Measurements from ENCODE around the gene ASF1B. TPM values are rescaled to one million over a fixed set of nuclear protein-coding genes. Genes with fewer than 3 reads are reported as not detected.
A peak's percentile ranks its signal among the peaks of the same experiment; 100 is the strongest.

The ASF1B gene
- total RNA-seq, 6 experiments from 2014 or later, result 11.0 to 22.8 (median 18.6) TPM

DNA sequence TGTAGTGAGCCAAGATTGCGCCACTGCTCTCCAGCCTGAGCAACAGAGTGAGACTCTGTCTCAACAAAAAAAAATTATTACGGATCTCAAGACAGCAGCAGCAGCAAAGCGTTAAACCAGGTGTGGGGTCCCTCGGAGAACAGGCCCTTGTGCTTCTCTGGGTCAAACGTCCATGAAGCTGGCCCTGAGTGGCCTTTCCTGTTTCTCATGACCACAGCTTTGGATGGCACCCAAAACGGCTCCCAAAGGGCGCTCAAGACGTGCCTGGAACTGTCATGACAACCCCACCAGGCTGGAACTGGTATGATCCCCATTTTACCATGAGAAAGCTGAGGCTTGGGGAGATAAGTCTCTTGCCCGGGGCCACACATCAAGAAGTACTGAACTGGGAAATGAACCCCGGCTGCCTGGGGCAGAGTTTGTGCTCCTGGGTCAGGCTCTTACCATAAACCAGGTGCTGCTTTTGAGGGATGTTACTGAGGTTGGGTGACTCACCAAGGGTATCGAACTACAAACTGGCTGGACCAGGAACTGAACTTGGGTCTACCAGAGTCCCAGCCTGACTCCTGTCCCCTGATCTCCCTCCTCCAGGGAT, 34.2 kb downstream of the ASF1B start:
- no peak for DNase-seq
- no peak overlapping the region for H3K4me3 Mint-ChIP-seq
- no peaks in the 10 kb centered on the region for H3K4me1 Mint-ChIP-seq (ENCODE audit: low read depth)
- no peaks in the 10 kb centered on the region for H3K9me3 Mint-ChIP-seq
- H3K27me3 Mint-ChIP-seq (ENCODE audit: insufficient read depth), result no peaks in the 10 kb centered on the region; the same call in 1 of the 2 replicates
- no peak overlapping the region for H3K27ac Mint-ChIP-seq
- TF ChIP-seq, protein P1, sequence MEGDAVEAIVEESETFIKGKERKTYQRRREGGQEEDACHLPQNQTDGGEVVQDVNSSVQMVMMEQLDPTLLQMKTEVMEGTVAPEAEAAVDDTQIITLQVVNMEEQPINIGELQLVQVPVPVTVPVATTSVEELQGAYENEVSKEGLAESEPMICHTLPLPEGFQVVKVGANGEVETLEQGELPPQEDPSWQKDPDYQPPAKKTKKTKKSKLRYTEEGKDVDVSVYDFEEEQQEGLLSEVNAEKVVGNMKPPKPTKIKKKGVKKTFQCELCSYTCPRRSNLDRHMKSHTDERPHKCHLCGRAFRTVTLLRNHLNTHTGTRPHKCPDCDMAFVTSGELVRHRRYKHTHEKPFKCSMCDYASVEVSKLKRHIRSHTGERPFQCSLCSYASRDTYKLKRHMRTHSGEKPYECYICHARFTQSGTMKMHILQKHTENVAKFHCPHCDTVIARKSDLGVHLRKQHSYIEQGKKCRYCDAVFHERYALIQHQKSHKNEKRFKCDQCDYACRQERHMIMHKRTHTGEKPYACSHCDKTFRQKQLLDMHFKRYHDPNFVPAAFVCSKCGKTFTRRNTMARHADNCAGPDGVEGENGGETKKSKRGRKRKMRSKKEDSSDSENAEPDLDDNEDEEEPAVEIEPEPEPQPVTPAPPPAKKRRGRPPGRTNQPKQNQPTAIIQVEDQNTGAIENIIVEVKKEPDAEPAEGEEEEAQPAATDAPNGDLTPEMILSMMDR (IDR thresholded peaks at IDR 0.05), result no peak
- peaks cover 9% of the 10 kb centered on the region; the same call in 1 of the 2 replicates for H3K36me3 Mint-ChIP-seq (ENCODE audit: low read depth)

DNA sequence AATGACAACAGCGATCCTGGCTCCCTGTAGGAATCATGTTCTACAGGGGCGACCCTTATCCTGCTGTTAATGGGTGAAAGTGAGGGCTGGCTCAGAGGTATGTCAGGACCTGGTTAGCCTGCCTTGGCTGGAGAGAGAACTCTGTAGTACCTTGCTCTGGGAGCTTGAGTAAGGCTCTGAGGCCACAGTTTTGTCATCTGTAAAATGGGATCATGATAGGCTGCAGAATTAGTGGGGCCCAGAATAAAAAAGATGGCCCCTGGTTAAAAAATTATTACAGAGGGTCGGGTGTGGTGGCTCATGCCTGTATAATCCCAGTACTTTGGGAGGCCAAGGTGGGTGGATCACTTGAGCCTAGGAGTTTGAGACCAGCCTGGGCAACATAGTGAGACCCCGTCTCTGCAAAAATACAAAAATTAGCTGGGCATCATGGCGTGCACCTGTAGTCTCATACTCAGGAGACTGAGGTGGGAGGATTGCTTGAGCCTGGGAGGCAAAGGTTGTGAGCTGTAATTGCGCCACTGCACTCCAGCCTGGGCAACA, 35.3 kb downstream of the ASF1B start:
- peaks cover 15% of the 10 kb centered on the region; the same call in 1 of the 2 replicates for H3K36me3 Mint-ChIP-seq (ENCODE audit: low read depth)
- H3K4me1 Mint-ChIP-seq (ENCODE audit: low read depth), result no peaks in the 10 kb centered on the region

DNA sequence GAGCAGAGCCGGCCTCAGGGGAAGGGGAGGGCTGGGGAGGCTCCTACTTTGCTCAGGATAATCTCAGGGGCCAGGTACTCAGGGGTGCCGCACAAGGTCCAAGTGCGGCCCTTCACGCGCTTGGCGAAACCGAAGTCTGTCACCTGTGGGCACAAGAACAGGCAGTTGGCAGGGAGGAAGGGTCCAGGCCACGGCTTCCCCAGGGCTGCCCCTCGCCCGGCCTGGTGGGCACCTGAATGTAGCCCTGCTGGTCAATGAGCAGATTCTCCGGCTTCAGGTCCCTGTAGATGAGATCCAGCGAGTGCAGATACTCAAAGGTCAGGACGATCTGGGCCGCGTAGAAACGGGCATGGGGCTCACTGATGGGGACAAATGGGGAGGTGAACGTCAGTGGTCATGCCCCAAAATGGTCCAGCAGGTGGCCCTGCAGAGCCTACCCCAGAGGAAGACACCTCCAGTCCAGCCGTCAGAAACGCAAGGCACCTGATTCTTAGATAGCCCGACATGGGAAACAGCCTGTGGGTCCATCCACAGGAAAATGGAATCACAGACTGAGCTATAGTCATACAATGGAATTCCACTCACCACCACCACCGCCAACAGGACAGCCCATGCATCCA, 38.7 kb downstream of the ASF1B start:
- Mint-ChIP-seq H3K36me3 (ENCODE audit: low read depth) (peaks cover 34% of the 10 kb centered on the region), H3K9me3 (peaks cover 20% of the 10 kb centered on the region), H3K4me3 (no peak overlapping the region), H3K4me1 (ENCODE audit: low read depth) (no peaks in the 10 kb centered on the region), H3K27me3 (ENCODE audit: insufficient read depth) (peaks cover 2% of the 10 kb centered on the region; the same call in 1 of the 2 replicates), H3K27ac (no peak overlapping the region)
- TF ChIP-seq, protein P1 (IDR thresholded peaks at IDR 0.05), result peak; percentile 42
- DNase-seq, result no peak

More for the DNA sequence above, 35.3 kb downstream of the ASF1B start:
- Mint-ChIP-seq H3K27me3 (ENCODE audit: insufficient read depth) (no peaks in the 10 kb centered on the region; the same call in 1 of the 2 replicates), H3K4me3 (no peak overlapping the region), H3K9me3 (no peaks in the 10 kb centered on the region), H3K27ac (no peak overlapping the region)
- no peak for DNase-seq
- TF ChIP-seq, protein P1 (IDR thresholded peaks at IDR 0.05), result no peak

DNA sequence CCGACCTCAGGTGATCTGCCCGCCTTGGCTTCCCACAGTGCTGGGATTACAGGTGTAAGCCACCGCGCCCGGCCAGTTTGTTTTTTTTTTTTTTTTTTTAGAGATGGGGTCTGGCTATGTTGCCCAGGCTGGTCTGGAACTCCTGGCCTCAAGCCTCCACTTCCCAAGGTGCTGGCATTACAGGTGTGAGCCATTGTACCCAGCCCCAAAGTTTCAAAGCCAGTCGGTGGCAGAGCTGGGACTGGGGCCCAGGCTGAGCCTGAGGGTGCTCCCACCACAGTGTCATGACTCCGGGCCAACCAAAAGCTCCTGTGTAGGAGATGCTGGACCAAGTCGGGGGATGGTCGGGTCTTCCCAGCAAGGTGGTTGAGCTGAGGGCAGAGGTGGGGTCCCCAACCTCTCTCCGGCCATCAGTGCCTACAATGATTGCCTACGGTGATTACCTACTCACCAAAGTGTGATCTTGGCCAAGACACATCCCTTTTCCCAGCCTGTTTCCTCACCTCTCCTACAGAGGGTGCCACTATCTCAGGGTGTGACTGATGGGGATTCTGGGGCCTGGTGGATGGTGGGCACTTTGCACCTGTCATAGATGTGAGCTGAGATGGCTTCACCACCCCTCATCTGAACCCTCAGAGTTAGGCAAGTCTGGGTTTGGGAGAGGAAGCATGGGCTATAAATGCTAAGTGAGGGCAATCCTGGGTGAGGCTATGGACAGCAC, 40.0 kb downstream of the ASF1B start:
- no peak overlapping the region for H3K4me3 Mint-ChIP-seq
- peaks cover 34% of the 10 kb centered on the region for H3K36me3 Mint-ChIP-seq (ENCODE audit: low read depth)
- peaks cover 20% of the 10 kb centered on the region for H3K9me3 Mint-ChIP-seq
- H3K27ac Mint-ChIP-seq, result no peak overlapping the region
- peaks cover 7% of the 10 kb centered on the region for H3K4me1 Mint-ChIP-seq (ENCODE audit: low read depth)
- TF ChIP-seq, protein P1 (IDR thresholded peaks at IDR 0.05), result no peak
- no peak for DNase-seq
- peaks cover 4% of the 10 kb centered on the region for H3K27me3 Mint-ChIP-seq (ENCODE audit: insufficient read depth)

DNA sequence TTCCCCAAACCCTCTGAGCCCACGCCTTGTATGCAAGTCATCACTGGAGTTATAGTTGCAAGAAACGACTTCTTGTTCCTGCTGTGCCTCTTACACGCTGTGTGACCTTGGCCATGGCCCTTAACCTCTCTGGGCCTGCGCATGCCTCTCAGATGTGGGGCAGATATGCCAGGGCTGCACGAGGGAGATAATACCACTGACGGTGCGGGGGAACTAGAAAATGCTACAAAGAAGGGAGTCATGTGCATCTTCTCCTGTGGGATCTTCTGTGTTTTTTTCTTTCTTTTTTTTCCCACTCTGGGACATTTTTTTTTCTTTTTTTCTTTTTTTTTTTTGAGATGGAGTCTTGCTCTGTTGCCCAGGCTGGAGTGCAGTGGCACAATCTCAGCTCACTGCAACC, 41.5 kb downstream of the ASF1B start:
- no peak overlapping the region for H3K4me3 Mint-ChIP-seq
- peaks cover 10% of the 10 kb centered on the region for H3K4me1 Mint-ChIP-seq (ENCODE audit: low read depth)
- H3K27me3 Mint-ChIP-seq (ENCODE audit: insufficient read depth), result peaks cover 5% of the 10 kb centered on the region
- peaks cover 30% of the 10 kb centered on the region for H3K36me3 Mint-ChIP-seq (ENCODE audit: low read depth)
- TF ChIP-seq, protein P1 (IDR thresholded peaks at IDR 0.05), result no peak
- H3K9me3 Mint-ChIP-seq, result peaks cover 20% of the 10 kb centered on the region
- no peak for DNase-seq
- no peak overlapping the region for H3K27ac Mint-ChIP-seq
